GM19468 (cell line): ENCODE results near the gene NAV2.

Experiments
- ATAC-seq: cut with Tn5 transposase; IDR thresholded peaks from one replicate; pipeline ENCODE4 v1.9.1; 2021; ENCODE audit warnings: mild to moderate bottlenecking, moderate library complexity, moderate number of reproducible peaks; ENCODE audit not compliant: unreplicated experiment; ENCODE audit errors: extremely low read depth

NAV2 gene

GRCh38 chr11:19848219-19848618, 135.6 kb downstream of the NAV2 start:
- no peak for ATAC-seq

GRCh38 chr11:19849107-19849789, 136.6 kb downstream of the NAV2 start:
- ATAC-seq, result no peak

- ATAC-seq, result no peak
These were observed 137.4 kb downstream of the NAV2 start for GRCh38 chr11:19849947-19850593.

GRCh38 chr11:19852288-19852687, 139.7 kb downstream of the NAV2 start:
- ATAC-seq, result no peak

GRCh38 chr11:19853016-19853415, 140.4 kb downstream of the NAV2 start:
- ATAC-seq, result no peak

GRCh38 chr11:19853920-19854319, 141.3 kb downstream of the NAV2 start:
- ATAC-seq, result no peak

- ATAC-seq, result no peak
These were observed 148.5 kb downstream of the NAV2 start for GRCh38 chr11:19861171-19861570.

GRCh38 chr11:19862091-19862490, 149.5 kb downstream of the NAV2 start:
- no peak for ATAC-seq

- ATAC-seq, result no peak
These were observed 151.8 kb downstream of the NAV2 start for GRCh38 chr11:19864141-19865140.

GRCh38 chr11:19866037-19866436, 153.4 kb downstream of the NAV2 start:
- no peak for ATAC-seq

GRCh38 chr11:19866521-19866920, 153.9 kb downstream of the NAV2 start:
- no peak for ATAC-seq

GRCh38 chr11:19867064-19867463, 154.4 kb downstream of the NAV2 start:
- ATAC-seq, result no peak

- no peak for ATAC-seq
These were observed 155.7 kb downstream of the NAV2 start for GRCh38 chr11:19868281-19868821.

- no peak for ATAC-seq
These were observed 156.2 kb downstream of the NAV2 start for GRCh38 chr11:19868871-19869270.

GRCh38 chr11:19869466-19869865, 156.8 kb downstream of the NAV2 start:
- ATAC-seq, result no peak

- no peak for ATAC-seq
These were observed 157.4 kb downstream of the NAV2 start for GRCh38 chr11:19869946-19870589.

GRCh38 chr11:19871531-19871930, 158.9 kb downstream of the NAV2 start:
- ATAC-seq, result no peak

GRCh38 chr11:19872512-19873145, 160.0 kb downstream of the NAV2 start:
- no peak for ATAC-seq

- ATAC-seq, result no peak
These were observed 161.1 kb downstream of the NAV2 start for GRCh38 chr11:19873730-19874129.

- ATAC-seq, result no peak
These were observed 161.6 kb downstream of the NAV2 start for GRCh38 chr11:19874266-19874665.
